H7 (cell line): ENCODE data around the gene KCTD11. TPM values are rescaled to one million over a fixed set of nuclear protein-coding genes. Genes with fewer than 3 reads are reported as not detected.
A peak's percentile ranks its signal among the peaks of the same experiment; 100 is the strongest.

Experiments used
- DNase-seq: peaks from one replicate; pipeline ENCODE4 v3.0.0; 2012
- H3K27me3 ChIP-seq: 2 replicates; pipeline ENCODE4 v1.6.0; 2011; ENCODE audit warnings: mild to moderate bottlenecking, low read length; ENCODE audit not compliant: control insufficient read depth, insufficient read depth
- H3K36me3 ChIP-seq: replicated peaks from 2 replicates; pipeline ENCODE4 v1.5.1; 2011; ENCODE audit warnings: low read length; ENCODE audit not compliant: control insufficient read depth, insufficient read depth
- H3K4me3 ChIP-seq: 2 replicates; pipeline ENCODE4 v1.5.1; 2011; ENCODE audit warnings: low read depth, mild to moderate bottlenecking, control low read depth, low read length, moderate library complexity; ENCODE audit not compliant: insufficient read depth
- total RNA-seq: library from RNA; depleted of rRNA; stranded (reverse); fragments of >200 nt; shearing (Covaris generic); gene quantifications from 2 replicates; pipeline ENCODE4 v1.2.3, GENCODE V29; 2014; rRNA removed

The KCTD11 gene
- total RNA-seq, result 1.1 and 2.2 TPM in 2 replicates

DNA sequence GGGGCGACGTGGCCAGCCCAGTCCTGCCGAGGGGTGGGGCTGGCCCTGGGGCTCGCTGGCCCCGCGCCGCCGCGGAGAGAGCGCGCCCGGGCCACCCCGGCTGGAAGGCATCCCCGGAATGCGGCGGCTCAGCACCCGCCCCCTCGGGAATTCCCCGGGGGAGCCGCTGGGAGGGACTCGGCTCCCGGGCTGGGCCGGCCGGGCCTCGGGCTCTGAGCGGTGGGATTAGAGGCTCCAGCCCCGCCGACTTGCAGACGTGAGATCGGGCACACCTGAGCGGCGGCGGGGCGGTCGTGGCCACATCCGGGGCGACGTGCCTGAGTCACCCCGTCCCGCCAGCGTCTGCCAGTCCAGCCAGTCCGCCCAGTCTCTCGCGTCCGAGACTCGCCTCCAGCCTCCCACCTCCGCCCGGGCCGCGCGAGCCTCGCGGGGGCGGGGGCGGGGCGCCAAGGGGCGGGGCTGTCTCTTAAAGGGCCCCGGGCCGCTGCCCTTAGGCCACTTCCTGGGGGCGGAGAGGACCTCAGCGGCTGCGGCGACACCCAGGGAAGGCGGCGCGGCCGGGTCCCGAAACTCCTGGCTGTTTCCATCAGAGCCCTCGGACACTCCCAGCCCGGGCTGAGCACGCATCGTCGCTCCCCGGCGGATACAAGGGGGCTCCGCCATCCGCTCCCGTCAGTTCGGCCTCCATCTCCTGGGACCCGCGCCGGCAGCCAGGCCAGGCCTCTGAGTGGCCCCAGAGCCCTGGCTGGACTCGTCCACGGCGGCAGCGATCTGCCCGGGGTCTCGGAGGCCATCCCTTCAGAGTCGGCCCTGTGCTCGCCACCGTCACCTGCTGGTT is at the start of gene KCTD11:
KCTD11 (plus strand) TSS at position 498 of the 838 bp plus-strand sequence.
- peak; percentile 99 for DNase-seq
- no peaks in the 10 kb centered on the region for H3K36me3 ChIP-seq
- H3K27me3 ChIP-seq, result peaks cover 5% of the 10 kb centered on the region; the same call in 1 of the 2 replicates
- H3K4me3 ChIP-seq, result peak within 1 kb of the TSS; percentile 76

DNA sequence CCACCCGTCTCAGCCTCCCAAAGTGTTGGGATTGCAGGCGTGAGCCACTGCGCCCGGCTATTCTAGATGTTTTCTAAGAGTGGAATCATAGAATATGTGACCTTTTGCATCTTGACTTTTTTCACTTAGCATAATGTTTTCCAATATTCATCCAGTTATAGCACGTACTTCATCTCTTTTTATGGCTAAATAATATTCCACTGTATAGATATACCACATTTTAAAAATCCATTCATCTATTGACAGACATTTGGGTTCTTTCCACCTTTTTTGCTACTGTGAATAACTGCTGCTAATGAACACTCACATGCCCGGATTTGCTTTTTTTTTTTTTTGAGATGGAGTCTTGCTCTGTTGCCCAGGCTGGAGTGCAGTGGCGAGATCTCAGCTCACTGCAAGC is 47.8 kb upstream of the KCTD11 start:
- peaks cover under 1% of the 10 kb centered on the region; the same call in 1 of the 2 replicates for H3K36me3 ChIP-seq
- DNase-seq, result no peak
- peaks cover 2% of the 10 kb centered on the region; the same call in 1 of the 2 replicates for H3K27me3 ChIP-seq
- H3K4me3 ChIP-seq, result no peak overlapping the region

DNA sequence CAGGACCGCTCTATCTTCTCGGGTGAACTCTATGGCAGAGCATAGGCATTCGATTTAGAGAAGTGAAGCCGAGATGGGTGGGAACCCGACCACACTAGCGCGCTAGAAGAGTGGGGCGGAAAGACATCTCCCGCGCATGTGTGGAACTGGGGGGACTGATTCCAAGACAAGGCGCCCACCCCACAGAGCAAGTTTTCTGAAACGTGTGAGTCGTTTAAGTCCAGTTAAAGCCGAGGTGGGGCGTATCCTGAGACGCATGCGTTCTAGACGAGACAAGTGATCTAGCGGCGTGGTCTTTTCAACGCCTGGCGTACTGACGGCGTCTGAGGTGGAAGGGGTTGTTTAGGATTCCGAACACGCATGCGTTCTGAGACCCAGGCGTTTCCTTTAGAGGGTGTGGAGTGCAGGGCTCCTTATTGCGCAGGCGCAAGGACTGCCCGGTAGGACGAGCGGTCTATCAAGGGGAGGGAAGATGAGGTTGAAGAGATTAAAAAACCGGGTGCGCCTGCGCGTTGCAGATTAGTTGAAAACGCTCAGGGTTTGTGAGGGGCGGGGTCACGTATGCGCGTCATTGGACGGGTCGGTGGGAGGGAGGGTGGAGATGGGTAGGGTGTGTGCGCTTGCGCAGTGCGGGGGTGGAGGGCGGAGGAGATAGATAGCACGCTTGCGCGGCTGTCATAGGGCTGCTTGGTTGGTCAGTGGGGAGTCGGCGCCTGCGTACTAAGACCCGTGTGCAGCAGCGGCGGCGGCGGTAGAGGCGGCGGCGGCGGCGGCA is 44.9 kb upstream of the KCTD11 start, which contains the start of gene EIF5A:
EIF5A (plus strand) TSS at position 718 of the 775 bp plus-strand sequence. CDS start 2,008 bp downstream, outside the sequence.
- peak; percentile 99 for DNase-seq
- H3K36me3 ChIP-seq, result peaks cover 24% of the 10 kb centered on the region
- peak within 1 kb of the TSS; percentile 90 for H3K4me3 ChIP-seq
- H3K27me3 ChIP-seq, result no peaks in the 10 kb centered on the region

DNA sequence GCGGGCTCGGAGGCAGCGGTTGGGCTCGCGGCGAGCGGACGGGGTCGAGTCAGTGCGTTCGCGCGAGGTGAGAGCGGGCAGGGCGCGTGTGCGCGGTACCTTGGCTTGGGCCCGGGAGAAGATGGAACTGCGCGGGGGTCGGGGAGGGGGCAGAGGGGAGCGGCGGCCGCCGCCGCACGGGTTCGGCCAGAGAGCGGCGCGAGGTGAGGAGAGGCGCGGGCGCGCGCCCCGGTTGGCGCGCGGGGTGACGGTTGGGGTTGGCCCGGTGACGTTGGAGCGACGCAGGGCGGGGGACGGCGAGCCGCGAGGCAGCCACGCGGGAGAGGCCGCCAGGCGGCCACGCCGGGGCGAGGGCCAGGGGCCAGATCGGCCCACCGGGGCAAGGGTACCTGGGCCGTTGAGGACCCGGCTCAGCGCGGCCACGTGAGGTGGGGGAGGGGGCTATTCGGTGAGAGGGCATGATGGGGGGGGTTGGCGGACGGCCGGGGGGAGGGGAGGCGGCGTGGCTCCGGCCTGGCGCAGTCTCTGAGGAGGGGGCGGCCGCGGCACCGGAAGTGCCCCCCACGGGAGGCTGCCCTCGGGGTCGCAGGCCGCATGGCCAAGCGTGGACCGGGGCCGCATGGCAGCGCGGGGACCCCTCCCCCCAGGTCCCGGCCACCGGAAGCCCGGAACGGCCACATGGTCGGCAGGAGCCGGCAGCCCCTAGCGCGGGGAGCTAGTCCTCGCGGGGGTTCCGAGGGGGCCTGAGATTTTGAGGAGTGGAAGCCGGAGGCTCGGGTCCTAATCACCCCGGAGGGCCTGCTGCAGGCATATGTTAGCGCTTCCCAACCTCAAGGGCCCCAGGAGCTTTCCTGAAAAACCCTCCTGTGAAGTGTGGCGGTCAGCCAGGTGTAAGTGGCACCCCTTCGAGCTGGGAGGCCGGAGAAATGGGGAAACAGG is 44.0 kb upstream of the KCTD11 start:
- Histone ChIP-seq H3K4me3 (peak overlapping the region; percentile 90), H3K27me3 (no peaks in the 10 kb centered on the region), H3K36me3 (peaks cover 31% of the 10 kb centered on the region)
- DNase-seq, result peak; percentile 87

DNA sequence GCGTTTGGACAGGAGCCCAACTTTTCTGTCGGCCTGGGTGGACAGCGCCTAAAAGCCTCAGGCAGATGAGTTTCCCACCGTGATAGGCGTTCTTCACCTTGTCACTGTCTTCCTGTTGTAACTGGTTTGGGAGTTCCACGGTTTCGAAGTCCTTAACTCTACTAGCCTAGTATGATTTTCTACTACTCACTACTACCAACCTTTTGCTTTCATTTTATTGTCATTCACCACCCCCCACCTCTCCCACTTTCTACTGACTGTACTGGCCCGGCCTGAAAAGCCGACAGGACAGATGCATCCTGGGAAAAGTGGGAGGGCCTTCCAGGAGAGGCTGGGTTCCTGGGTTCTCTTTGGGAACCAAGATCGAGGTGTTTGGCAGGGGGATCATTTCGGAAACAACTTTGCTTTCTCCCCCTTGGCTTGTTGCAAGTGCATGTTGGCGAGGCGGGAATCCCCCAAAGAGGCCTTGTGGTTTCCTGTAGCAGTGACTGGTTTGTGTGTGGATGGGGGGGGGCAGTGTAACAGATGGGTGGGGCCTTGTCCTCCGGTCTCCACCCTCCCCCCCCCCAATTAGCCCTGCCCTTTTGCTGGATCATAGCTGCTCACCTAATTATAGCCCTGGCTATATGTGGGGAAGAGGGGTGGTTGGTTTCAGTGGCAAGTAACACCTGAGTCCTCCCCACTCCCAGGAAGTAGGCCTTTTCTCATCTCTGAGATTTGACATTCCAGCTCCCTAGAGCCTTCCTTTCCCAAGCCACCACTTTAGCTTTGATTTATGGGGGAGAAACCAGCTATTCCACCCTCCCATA is 43.1 kb upstream of the KCTD11 start:
- DNase-seq, result peak; percentile 88
- H3K27me3 ChIP-seq, result no peaks in the 10 kb centered on the region
- peak overlapping the region; percentile 90 for H3K4me3 ChIP-seq
- H3K36me3 ChIP-seq, result peaks cover 32% of the 10 kb centered on the region

DNA sequence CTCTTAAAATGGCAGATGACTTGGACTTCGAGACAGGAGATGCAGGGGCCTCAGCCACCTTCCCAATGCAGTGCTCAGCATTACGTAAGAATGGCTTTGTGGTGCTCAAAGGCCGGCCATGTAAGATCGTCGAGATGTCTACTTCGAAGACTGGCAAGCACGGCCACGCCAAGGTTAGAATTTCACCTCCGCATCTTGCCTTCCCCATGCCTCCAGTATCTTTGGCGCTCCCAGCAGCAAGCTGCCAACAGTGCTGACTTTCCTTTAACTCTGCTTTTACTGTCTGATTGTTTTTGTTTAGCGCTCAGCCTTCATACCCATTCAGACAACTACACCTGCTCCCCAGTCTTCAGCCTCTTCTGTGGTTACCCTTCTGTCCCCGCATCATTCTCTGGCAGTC is 42.3 kb upstream of the KCTD11 start:
- H3K4me3 ChIP-seq, result no peak overlapping the region

DNA sequence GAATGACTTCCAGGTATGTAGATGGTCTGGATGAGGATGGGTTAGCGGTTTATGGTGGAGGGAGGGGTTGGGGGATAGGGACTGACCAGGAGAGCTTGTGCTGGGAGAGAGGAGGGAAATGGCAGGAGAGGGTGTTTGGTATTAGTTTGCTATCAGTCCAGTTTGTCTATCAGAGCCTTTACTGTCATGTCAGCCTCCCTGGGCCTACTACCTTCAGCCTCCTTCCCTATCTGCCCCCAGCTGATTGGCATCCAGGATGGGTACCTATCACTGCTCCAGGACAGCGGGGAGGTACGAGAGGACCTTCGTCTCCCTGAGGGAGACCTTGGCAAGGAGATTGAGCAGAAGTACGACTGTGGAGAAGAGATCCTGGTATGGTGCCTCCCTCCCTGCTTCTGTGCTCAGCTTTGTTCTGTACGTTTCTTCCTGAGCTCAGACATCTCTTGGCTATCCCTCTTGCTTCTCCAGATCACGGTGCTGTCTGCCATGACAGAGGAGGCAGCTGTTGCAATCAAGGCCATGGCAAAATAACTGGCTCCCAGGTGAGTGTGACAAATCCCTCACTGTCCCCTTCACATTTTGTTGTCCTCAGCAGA is 40.8 kb upstream of the KCTD11 start:
- no peak overlapping the region for H3K4me3 ChIP-seq
- H3K27me3 ChIP-seq, result no peaks in the 10 kb centered on the region
- peaks cover 34% of the 10 kb centered on the region for H3K36me3 ChIP-seq
- no peak for DNase-seq

More for the DNA sequence above, 42.3 kb upstream of the KCTD11 start:
- Histone ChIP-seq H3K27me3 (no peaks in the 10 kb centered on the region), H3K36me3 (peaks cover 34% of the 10 kb centered on the region)
- DNase-seq, result no peak

DNA sequence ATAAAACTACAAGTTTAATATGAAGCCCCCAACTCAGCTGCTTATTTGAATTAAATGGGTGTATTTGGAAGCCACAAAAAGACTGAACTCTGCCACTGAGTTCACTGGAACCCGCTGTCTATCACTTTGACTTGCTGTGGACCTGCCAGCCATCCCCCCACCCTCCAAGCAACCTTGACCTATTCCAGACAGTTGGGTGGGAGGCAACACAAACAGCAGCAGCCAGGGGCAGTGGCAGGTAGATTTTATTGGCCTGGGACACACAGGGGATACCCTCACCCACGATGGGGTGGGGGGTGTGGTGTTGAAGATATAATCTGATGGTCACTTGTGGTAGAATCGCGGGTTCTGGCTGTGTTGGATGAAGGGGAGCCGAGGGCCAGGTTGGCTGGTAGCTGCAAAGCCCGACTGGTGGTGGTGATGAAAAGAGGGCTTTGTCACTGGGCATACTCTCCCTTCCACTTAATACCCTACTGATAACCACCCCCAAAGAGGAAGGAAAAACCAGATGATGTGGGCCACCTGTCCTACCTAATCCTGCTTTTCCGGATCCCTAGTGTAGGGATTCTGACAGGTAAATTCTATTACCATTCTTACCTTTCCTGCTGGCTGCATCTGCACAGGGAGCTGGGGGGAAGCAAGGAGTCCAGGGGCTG is 39.4 kb upstream of the KCTD11 start:
- DNase-seq, result peak; percentile 32
- H3K27me3 ChIP-seq, result no peaks in the 10 kb centered on the region
- H3K4me3 ChIP-seq, result no peak overlapping the region
- peaks cover 38% of the 10 kb centered on the region for H3K36me3 ChIP-seq

DNA sequence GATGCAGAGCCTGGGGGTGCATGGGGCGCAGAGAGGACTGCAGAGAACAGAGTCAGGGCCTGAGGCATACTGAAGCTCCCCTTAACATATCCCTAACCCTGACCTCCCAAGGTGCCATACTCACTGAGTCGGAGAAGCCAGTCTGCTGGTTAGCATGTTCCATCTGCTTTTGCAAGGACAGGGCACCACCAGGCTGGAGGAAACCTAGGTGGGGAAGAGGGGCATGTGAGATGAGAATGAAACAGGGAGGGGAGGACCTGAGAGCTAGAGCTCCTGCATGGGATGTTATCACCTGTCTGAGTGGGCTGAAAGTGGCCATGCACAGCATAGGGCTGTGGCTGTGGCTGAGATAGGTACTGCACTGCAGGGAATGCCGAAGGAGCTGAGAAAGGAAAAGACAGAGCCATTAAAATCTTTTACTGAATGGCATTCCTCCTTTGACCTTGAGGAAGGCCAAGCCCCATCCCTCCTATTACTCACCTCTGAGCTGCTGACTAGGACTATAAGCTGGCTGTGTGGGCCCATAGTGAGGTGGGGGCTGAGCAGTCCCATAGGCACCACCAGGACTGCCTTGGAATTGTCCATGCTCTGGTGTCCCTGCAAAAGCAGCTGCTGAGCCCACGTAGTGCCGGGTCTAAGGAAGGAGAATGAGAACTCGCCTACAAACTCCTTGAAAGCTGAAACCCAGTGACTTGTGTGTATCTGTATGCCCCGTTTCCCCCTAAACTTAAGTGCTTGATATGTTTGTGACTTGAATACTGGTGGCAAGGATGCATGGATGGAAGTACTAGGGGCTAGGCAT is 38.7 kb upstream of the KCTD11 start:
- peak; percentile 74 for DNase-seq
- peaks cover 46% of the 10 kb centered on the region for H3K36me3 ChIP-seq
- H3K27me3 ChIP-seq, result no peaks in the 10 kb centered on the region
- H3K4me3 ChIP-seq, result no peak overlapping the region

DNA sequence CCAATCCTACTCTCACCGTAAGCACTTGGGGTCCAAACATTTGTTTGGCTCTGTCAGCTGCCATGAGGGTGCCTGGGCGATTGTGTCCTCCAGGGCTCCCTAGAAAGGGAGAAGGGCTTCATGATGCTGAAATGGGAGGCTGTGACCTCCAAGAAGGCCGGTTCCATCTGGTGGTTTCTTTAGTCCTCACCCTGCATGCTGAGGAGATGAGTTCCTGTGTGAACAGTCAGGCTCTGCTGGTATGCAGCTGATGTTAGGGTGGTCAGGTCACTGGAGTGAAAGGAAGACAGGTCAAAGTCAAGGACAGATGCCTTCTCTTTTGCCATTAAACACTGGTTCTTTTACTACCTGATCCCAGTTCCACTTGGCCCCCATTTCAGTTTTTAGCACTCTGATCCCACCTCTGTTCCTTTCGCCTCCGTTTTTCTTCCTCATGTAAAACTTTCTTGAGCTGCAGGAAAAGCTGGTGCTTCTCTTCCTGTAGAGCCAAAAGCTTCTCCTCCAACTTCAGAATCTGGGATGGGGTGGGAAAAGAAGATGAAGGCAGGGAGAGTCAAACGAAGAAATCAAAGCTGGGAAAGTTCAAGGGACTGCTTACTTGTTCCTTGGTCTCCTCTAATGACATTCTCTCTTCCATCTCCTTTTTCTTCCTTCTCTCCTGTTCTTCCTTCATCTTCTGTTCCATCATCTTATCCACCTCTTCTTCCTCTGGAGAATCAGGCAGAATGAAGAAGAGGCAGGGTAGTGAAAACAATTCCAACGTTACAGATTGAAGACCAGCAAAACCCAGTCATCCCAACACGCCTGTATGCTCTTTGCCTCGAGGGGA is 37.9 kb upstream of the KCTD11 start:
- H3K4me3 ChIP-seq, result peak overlapping the region; percentile 73
- peaks cover 51% of the 10 kb centered on the region for H3K36me3 ChIP-seq
- no peak for DNase-seq
- no peaks in the 10 kb centered on the region for H3K27me3 ChIP-seq

DNA sequence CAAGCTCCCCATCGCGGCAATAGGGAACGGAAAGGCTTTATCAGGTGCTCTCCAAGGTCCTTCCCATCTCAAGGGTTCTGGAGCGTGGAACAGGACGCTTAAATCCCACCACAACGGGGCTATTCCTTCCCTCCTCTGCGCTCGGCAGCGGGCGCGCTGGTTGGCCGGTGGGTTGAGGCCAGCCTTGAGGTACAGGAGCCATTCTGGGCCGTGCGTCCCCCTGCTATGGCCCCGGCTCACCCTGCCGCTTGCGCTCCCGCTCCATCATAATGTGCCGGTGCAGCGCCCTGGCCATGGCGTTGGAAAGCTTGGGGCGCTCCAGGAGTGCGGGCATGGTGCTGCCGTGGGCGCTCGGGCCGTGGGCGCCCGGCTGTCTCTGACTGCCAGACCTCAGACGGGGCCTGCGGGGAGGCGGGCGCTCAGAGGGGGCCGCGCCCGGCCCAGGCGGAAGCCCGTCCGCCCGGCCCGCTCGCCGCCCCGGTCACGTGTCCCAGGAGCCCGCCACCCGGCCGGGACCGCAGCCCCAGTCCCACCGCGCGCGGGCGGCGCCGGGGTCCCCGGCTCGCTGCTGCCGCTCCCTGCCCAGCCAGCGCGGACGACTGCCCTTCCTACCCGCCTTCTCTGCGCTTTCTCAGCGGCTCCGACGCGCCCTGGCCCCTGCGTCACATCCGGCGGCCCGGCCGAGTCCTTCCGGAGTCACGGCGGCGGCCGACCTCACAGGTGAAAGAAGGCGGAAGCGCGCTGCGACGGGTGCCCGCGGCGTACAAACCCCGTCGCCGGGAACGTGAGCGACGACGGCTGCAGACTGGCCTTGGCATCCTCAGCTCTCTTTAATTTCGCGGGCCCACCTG is 37.0 kb upstream of the KCTD11 start, which contains the start of gene GPS2:
GPS2 (minus strand) TSS at position 642 of the 851 bp plus-strand sequence; CDS start at position 334, 308 bp downstream.
- Histone ChIP-seq H3K36me3 (peaks cover 44% of the 10 kb centered on the region), H3K27me3 (no peaks in the 10 kb centered on the region)
- DNase-seq, result peak; percentile 99

More for the DNA sequence above, 37.0 kb upstream of the KCTD11 start, which contains the start of gene GPS2:
- H3K4me3 ChIP-seq, result peak within 1 kb of the TSS; percentile 73
